HEK293 (cell line): Measurements from ENCODE around the gene LUC7L2.

Experiments
- CTCF ChIP-seq: fragments of 450-650 bp; formaldehyde crosslinking; IDR thresholded peaks from 2 replicates; pipeline ENCODE4 v1.5.1; 2016; ENCODE audit warnings: missing biosample characterization, missing genetic modification characterization
- GFI1B ChIP-seq: fragments of 450-650 bp; formaldehyde crosslinking; IDR thresholded peaks from 2 replicates; pipeline ENCODE4 v1.5.1; 2016; ENCODE audit warnings: missing biosample characterization, missing genetic modification characterization
- ZBTB17 ChIP-seq: fragments of 450-650 bp; formaldehyde crosslinking; IDR thresholded peaks from 2 replicates; pipeline ENCODE4 v1.5.1; 2016; ENCODE audit warnings: missing biosample characterization, missing genetic modification characterization
- ZNF670 ChIP-seq: fragments of 450-650 bp; formaldehyde crosslinking; IDR thresholded peaks from 2 replicates; pipeline ENCODE4 v1.5.1; 2016; ENCODE audit warnings: missing biosample characterization, missing genetic modification characterization, low read depth

GRCh38 chr7:139339025-139339424 lies 20.7 kb upstream of the LUC7L2 start:
- TF ChIP-seq ZNF670 (tag by site-specific recombination), result no peak
- no peak for TF ChIP-seq CTCF (tag by site-specific recombination)
- no peak for TF ChIP-seq GFI1B (tag by site-specific recombination)
- peak; percentile 28; the same call in 1 of the 2 replicates for TF ChIP-seq ZBTB17 (tag by site-specific recombination)
